Effector memory CD4-positive, alpha-beta T cell (primary cell): ENCODE results near the gene ZMAT5.

Experiments
- DNase-seq, 3 donors: peaks; one replicate each; pipeline ENCODE4 v3.0.0-alpha.2; 2020
- H3K27ac ChIP-seq: 2 replicates; pipeline ENCODE4 v1.7.0; 2013; ENCODE audit warnings: mild to moderate bottlenecking, low read length, moderate library complexity; ENCODE audit not compliant: insufficient read depth, poor library complexity, severe bottlenecking
- H3K27me3 ChIP-seq: replicated peaks from 2 replicates; pipeline ENCODE4 v1.7.0; 2013; ENCODE audit warnings: mild to moderate bottlenecking, low read length; ENCODE audit not compliant: insufficient read depth, control insufficient read depth, poor library complexity, severe bottlenecking
- H3K36me3 ChIP-seq: 2 replicates; pipeline ENCODE4 v1.7.0; 2013; ENCODE audit warnings: mild to moderate bottlenecking, low read length, moderate library complexity; ENCODE audit not compliant: control insufficient read depth, insufficient read depth
- H3K4me1 ChIP-seq: 2 replicates; pipeline ENCODE4 v1.7.0; 2013; ENCODE audit warnings: low read length, mild to moderate bottlenecking; ENCODE audit not compliant: control insufficient read depth, insufficient read depth, poor library complexity, severe bottlenecking
- H3K4me3 ChIP-seq: 2 replicates; pipeline ENCODE4 v1.7.0; 2013; ENCODE audit warnings: low read length, low read depth, mild to moderate bottlenecking; ENCODE audit not compliant: insufficient read depth, poor library complexity, severe bottlenecking
- H3K9me3 ChIP-seq: 2 replicates; pipeline ENCODE4 v1.7.0; 2013; ENCODE audit warnings: mild to moderate bottlenecking, low read length, moderate library complexity; ENCODE audit not compliant: control insufficient read depth

Gene ZMAT5

DNA sequence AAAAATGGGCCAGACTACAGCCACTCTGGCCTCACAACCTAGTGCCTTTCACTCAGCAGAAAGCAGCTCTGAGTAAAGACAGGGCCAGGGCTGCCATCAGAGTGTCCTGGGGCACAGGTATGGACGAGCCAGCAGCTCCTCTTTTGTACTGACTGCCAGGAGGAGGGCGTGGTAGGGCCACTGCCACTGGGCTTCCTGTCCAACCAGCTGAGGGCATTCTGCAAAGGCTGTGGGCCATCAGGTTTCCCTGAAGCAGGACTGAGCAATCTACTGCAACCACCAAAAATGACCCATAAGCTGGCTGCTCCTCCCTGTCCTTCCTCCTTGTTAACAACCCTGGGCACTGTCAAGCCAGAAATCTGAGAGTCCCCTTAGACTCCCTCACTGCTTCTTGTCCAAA, 38.2 kb upstream of the ZMAT5 start:
- Histone ChIP-seq H3K27me3 (no peaks in the 10 kb centered on the region), H3K27ac (no peak overlapping the region), H3K4me3 (no peak overlapping the region), H3K9me3 (no peaks in the 10 kb centered on the region), H3K36me3 (peaks cover 80% of the 10 kb centered on the region), H3K4me1 (no peaks in the 10 kb centered on the region)
- no peak for DNase-seq

DNA sequence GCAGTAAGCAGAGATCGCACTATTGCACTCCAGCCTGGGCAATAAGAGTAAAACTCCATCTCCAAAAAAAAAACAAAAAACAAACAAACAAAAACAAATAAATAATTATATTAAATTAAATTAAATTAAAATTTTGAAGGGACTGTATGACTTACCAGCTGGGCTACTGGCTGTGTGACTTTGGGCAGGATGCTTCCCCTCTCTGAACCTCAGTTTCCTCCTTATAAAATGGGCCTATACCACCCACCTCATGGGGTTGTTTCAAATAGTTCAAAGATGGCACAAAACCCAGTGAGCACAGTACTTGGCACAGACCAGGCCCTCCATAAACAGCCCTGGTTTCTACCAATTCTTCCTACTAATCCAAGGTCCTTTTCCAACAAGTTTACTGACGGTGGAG, 36.4 kb upstream of the ZMAT5 start:
- Histone ChIP-seq H3K36me3 (peaks cover 93% of the 10 kb centered on the region), H3K27me3 (no peaks in the 10 kb centered on the region), H3K27ac (no peak overlapping the region), H3K9me3 (no peaks in the 10 kb centered on the region), H3K4me1 (no peaks in the 10 kb centered on the region), H3K4me3 (no peak overlapping the region)
- DNase-seq, result no peak

DNA sequence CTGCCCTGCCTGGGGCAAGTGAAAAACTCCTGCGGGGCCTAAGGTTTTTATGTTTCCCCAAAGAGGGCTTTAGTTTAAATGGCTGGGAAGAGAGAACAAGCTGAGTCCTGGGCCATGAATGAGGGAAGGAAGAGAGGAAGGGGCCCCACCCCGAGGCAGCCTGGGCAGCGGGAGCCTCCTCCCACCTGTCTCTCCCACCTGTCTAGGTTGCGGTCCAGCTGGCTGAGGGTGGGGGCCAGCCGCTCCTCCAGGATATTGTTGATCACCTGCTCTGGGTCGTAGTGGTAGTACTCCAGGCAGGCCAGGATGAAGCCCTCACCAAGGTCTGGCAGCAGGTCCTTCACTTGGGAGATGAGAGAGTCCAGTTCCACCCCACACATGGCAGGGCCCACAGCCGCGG, 35.0 kb upstream of the ZMAT5 start:
- no peak overlapping the region for H3K27ac ChIP-seq
- no peaks in the 10 kb centered on the region for H3K9me3 ChIP-seq
- no peak overlapping the region for H3K4me3 ChIP-seq
- H3K4me1 ChIP-seq, result no peaks in the 10 kb centered on the region
- DNase-seq, result no peak
- peaks cover 91% of the 10 kb centered on the region for H3K36me3 ChIP-seq
- H3K27me3 ChIP-seq, result no peaks in the 10 kb centered on the region

DNA sequence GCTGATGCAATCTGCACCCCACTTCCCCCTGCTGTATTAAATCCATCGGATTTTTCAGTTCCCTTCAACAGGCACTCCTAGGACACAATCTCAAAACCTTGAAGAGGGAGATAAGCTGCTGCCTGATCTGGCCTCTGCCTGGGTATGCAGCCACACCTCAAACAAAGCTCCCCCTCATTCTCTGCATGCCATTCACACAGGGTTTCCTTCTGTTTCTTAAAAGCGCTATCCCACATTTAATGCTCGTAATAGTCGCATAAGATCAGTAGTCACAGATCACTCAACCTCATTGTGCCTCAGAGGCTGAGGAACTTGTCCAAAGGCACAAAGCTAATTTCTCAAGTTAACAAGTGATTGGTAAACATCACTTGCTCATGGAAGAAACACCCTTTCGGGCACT, 34.3 kb upstream of the ZMAT5 start:
- Histone ChIP-seq H3K27me3 (no peaks in the 10 kb centered on the region), H3K36me3 (peaks cover 91% of the 10 kb centered on the region)
- no peak for DNase-seq

DNA sequence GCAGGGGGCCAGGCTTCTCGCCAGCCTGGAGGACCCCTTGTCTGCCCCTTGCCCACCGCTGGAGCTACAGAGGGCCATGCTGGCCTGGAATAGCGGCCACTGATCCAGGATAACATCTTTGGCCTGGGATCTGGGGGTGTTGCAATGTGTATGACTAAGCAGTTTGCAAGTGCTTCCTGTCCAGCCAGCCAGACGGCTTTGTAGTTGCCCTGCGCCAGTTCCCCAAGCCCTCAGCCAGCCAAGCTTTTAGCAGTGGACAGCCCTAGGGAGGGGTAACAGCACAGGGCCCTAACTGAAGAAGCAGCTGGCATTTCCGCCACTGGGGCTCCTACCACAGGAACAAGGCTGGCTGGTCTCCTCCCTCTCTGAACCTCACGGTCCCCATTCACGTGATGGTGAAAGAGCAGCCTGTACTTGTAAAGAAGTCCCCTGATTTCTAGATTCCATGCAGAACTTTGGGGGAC, 32.4 kb upstream of the ZMAT5 start:
- H3K36me3 ChIP-seq, result peaks cover 78% of the 10 kb centered on the region
- H3K4me3 ChIP-seq, result no peak overlapping the region
- H3K4me1 ChIP-seq, result no peaks in the 10 kb centered on the region
- H3K27me3 ChIP-seq, result no peaks in the 10 kb centered on the region
- no peaks in the 10 kb centered on the region for H3K9me3 ChIP-seq
- DNase-seq, result no peak
- H3K27ac ChIP-seq, result no peak overlapping the region

More for the DNA sequence above, 34.3 kb upstream of the ZMAT5 start:
- Histone ChIP-seq H3K9me3 (no peaks in the 10 kb centered on the region), H3K27ac (no peak overlapping the region), H3K4me1 (no peaks in the 10 kb centered on the region), H3K4me3 (no peak overlapping the region)

GRCh38 chr22:29798801-29799200, 32.0 kb upstream of the ZMAT5 start:
- no peak for DNase-seq
- Histone ChIP-seq H3K9me3 (no peaks in the 10 kb centered on the region), H3K4me1 (no peaks in the 10 kb centered on the region), H3K27ac (no peak overlapping the region), H3K4me3 (no peak overlapping the region), H3K36me3 (peaks cover 74% of the 10 kb centered on the region), H3K27me3 (no peaks in the 10 kb centered on the region)

DNA sequence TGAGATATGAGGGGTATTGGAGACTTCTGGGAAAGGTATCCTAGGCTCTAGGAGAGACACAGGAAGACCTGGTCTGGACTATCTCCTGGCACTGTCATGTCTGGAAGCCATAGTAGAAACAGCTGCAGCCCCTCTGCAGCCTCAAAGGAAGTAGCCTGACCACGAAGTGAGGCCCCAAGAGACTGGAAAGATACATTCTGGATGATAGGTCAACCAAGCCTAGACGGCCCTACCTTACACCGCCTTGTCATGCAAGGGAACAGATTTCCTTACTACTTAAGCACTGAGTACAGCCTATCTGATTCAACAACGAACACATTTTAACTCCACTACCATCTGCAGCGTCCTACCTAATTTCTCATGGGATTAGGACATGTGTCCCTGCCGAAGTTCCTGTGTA, 31.5 kb upstream of the ZMAT5 start:
- H3K36me3 ChIP-seq, result peaks cover 73% of the 10 kb centered on the region
- no peak overlapping the region for H3K4me3 ChIP-seq
- no peak for DNase-seq
- H3K27me3 ChIP-seq, result no peaks in the 10 kb centered on the region
- H3K4me1 ChIP-seq, result no peaks in the 10 kb centered on the region
- no peak overlapping the region for H3K27ac ChIP-seq
- H3K9me3 ChIP-seq, result no peaks in the 10 kb centered on the region

DNA sequence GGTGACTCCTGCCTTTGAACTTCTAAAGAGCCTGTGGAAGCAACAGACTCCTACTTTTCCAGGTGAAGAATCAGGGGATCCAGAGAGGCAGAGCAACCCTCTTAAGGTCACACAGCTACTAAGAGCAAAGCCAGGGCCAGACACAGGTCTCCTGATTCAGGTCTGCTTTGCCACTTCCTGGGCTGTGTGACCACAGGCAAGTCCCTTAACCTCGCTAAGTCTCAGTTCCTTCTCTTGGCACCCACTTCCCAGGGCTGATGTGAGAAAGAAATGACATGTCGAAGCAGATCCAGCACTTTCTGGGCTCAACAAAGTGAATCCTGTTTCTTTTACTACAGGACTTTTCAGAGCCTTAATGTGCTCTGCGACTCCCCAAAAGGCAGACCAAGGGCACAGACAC, 30.5 kb upstream of the ZMAT5 start:
- Histone ChIP-seq H3K9me3 (no peaks in the 10 kb centered on the region), H3K27me3 (no peaks in the 10 kb centered on the region)

DNA sequence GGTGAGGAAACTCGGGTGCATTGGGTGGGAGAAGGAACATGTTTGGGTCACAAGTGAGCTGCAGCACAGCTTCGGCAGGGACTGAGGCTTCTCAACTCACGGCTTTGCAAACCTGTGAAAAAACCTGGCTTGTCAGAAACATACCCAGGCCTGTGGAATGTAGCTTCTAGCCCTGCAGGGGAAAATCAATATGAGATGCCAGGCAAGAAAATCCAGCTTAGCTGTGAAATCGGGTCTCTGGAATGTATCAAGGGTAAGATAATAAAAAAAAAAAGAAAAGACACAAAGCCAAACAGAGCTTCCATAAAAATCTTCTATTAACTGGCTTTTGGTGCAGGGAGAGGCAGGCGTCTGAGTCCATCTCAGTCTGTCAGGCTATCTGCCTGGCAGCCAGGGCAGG, 28.9 kb upstream of the ZMAT5 start:
- no peaks in the 10 kb centered on the region for H3K9me3 ChIP-seq
- peaks cover 76% of the 10 kb centered on the region for H3K36me3 ChIP-seq
- no peak overlapping the region for H3K4me3 ChIP-seq
- H3K27me3 ChIP-seq, result no peaks in the 10 kb centered on the region
- H3K27ac ChIP-seq, result no peak overlapping the region
- no peaks in the 10 kb centered on the region for H3K4me1 ChIP-seq
- no peak for DNase-seq

More for the DNA sequence above, 30.5 kb upstream of the ZMAT5 start:
- H3K27ac ChIP-seq, result no peak overlapping the region
- no peaks in the 10 kb centered on the region for H3K4me1 ChIP-seq
- H3K36me3 ChIP-seq, result peaks cover 80% of the 10 kb centered on the region
- DNase-seq, result no peak
- no peak overlapping the region for H3K4me3 ChIP-seq

DNA sequence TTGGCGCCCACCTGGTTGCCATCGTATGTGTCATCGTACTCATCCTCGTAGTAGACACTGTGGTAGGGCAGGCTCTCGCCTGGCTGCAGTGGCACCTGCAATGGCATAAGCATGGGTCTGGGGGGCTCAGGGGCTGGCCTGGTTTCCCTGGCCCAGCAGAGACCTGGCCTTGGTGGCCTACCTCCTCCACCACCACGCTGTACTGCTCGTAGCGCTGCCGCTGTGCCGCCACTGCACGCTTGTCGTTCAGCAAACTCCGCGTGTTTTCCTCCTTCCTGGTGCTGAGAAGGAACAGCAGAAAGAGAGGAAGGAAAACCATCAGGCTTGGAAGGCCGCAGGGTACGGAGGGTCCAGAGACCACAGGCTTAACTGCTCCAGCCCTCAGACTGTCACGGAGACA, 26.6 kb upstream of the ZMAT5 start:
- no peak overlapping the region for H3K27ac ChIP-seq
- no peaks in the 10 kb centered on the region for H3K27me3 ChIP-seq
- no peaks in the 10 kb centered on the region for H3K4me1 ChIP-seq
- no peaks in the 10 kb centered on the region for H3K9me3 ChIP-seq
- no peak overlapping the region for H3K4me3 ChIP-seq
- DNase-seq, result no peak
- peaks cover 73% of the 10 kb centered on the region for H3K36me3 ChIP-seq

- DNase-seq, result no peak
- peaks cover 51% of the 10 kb centered on the region for H3K36me3 ChIP-seq
- H3K4me1 ChIP-seq, result no peaks in the 10 kb centered on the region
- no peaks in the 10 kb centered on the region for H3K9me3 ChIP-seq
- H3K4me3 ChIP-seq, result no peak overlapping the region
- no peaks in the 10 kb centered on the region for H3K27me3 ChIP-seq
- H3K27ac ChIP-seq, result no peak overlapping the region
These were observed 23.3 kb upstream of the ZMAT5 start for GRCh38 chr22:29790061-29790460.
